CD4-positive, alpha-beta T cell treated with Interleukin-15 for 4 hours (primary cell): Measurements from ENCODE around the gene RNF212.
"Not testable (repeated sequence)": the region's sequence is repeated elsewhere in the genome, so short reads cannot be mapped to it uniquely, and the experiment has no call there.

Source experiments
- DNase-seq: peaks from one replicate; pipeline ENCODE4 v3.0.0-alpha.2; 2020; ENCODE audit warnings: low spot score

RNF212 gene

GRCh38 chr4:1065732-1066131 is 47.6 kb downstream of the RNF212 start:
- no peak for DNase-seq

GRCh38 chr4:1062419-1062818 is 50.9 kb downstream of the RNF212 start:
- DNase-seq = no peak

GRCh38 chr4:1061760-1062159 is 51.6 kb downstream of the RNF212 start:
- no peak for DNase-seq

- DNase-seq = no peak
Observed at GRCh38 chr4:1061056-1061700, 52.2 kb downstream of the RNF212 start.

- DNase-seq = no peak
Observed at GRCh38 chr4:1060621-1061020, 52.7 kb downstream of the RNF212 start.

GRCh38 chr4:1060121-1060520 is 53.2 kb downstream of the RNF212 start:
- no peak for DNase-seq

GRCh38 chr4:1058997-1059665 is 54.2 kb downstream of the RNF212 start:
- no peak for DNase-seq

GRCh38 chr4:1058198-1058996 is 55.0 kb downstream of the RNF212 start:
- DNase-seq = no peak

- DNase-seq = no peak
Observed at GRCh38 chr4:1057403-1057745, 56.0 kb downstream of the RNF212 start.

- no peak for DNase-seq
Observed at GRCh38 chr4:1056671-1057402, 56.5 kb downstream of the RNF212 start.

GRCh38 chr4:1055721-1056590 is 57.4 kb downstream of the RNF212 start:
- peak; percentile 78 for DNase-seq

GRCh38 chr4:1055243-1055701 is 58.1 kb downstream of the RNF212 start:
- not testable (repeated sequence) for DNase-seq

GRCh38 chr4:1054696-1055242 is 58.6 kb downstream of the RNF212 start:
- DNase-seq = not testable (repeated sequence)

GRCh38 chr4:1053891-1054290 is 59.5 kb downstream of the RNF212 start:
- DNase-seq = not testable (repeated sequence)

- no peak for DNase-seq
Observed at GRCh38 chr4:1053080-1053661, 60.2 kb downstream of the RNF212 start.

GRCh38 chr4:1052231-1052671 is 61.1 kb downstream of the RNF212 start:
- no peak for DNase-seq

- DNase-seq = no peak
Observed at GRCh38 chr4:1051472-1051871, 61.9 kb downstream of the RNF212 start.

GRCh38 chr4:1050486-1051213 is 62.7 kb downstream of the RNF212 start:
- no peak for DNase-seq

GRCh38 chr4:1049591-1049905 is 63.8 kb downstream of the RNF212 start:
- no peak for DNase-seq
